H9 (cell line): ENCODE results near the gene GPR180. TPM values are rescaled to one million over a fixed set of nuclear protein-coding genes. Genes with fewer than 3 reads are reported as not detected.

Source experiments
- DNase-seq: peaks from one replicate; pipeline ENCODE4 v3.0.0-alpha.2; 2017
- H2AFZ ChIP-seq: one replicate; pipeline ENCODE4 v1.6.1; 2013; ENCODE audit warnings: mild to moderate bottlenecking, low read length, control low read depth, moderate library complexity
- H2AK5ac ChIP-seq: 2 replicates; pipeline ENCODE4 v1.6.1; 2013; ENCODE audit warnings: low read length, control low read depth, mixed read lengths; ENCODE audit not compliant: insufficient read length
- H2BK120ac ChIP-seq: one replicate; pipeline ENCODE4 v1.6.1; 2013; ENCODE audit warnings: low read depth, mild to moderate bottlenecking, low read length, control low read depth, inconsistent platforms; ENCODE audit not compliant: poor library complexity, severe bottlenecking
- H2BK12ac ChIP-seq: 2 replicates; pipeline ENCODE4 v1.6.1; 2013; ENCODE audit warnings: low read length, control low read depth, mixed read lengths, low read depth; ENCODE audit not compliant: insufficient read length
- H2BK15ac ChIP-seq: 2 replicates; pipeline ENCODE4 v1.6.1; 2013; ENCODE audit warnings: low read depth, low read length, control low read depth
- H2BK20ac ChIP-seq: one replicate; pipeline ENCODE4 v1.6.1; 2013; ENCODE audit warnings: low read depth, mild to moderate bottlenecking, low read length, control low read depth, inconsistent platforms; ENCODE audit not compliant: poor library complexity, severe bottlenecking
- H2BK5ac ChIP-seq: 2 replicates; pipeline ENCODE4 v1.6.1; 2013; ENCODE audit warnings: low read length, control low read depth, mixed read lengths; ENCODE audit not compliant: insufficient read length
- H3K14ac ChIP-seq: 2 replicates; pipeline ENCODE4 v1.6.1; 2013; ENCODE audit warnings: low read length, control low read depth; ENCODE audit not compliant: insufficient read depth
- H3K18ac ChIP-seq: 2 replicates; pipeline ENCODE4 v1.6.1; 2013; ENCODE audit warnings: low read depth, mild to moderate bottlenecking, mixed read lengths, low read length, control low read depth; ENCODE audit not compliant: insufficient read length
- H3K23ac ChIP-seq: 2 replicates; pipeline ENCODE4 v1.6.1; 2013; ENCODE audit warnings: low read length, control low read depth, mixed read lengths, low read depth; ENCODE audit not compliant: insufficient read length
- H3K23me2 ChIP-seq: 2 replicates; pipeline ENCODE4 v1.6.1; 2013; ENCODE audit warnings: low read depth, mild to moderate bottlenecking, mixed read lengths, low read length, control low read depth; ENCODE audit not compliant: insufficient read length, poor library complexity, severe bottlenecking
- H3K27ac ChIP-seq: 2 replicates; pipeline ENCODE4 v1.5.1; 2013; ENCODE audit warnings: low read length, control low read depth, mixed read lengths, low read depth; ENCODE audit not compliant: insufficient read length
- H3K27me3 ChIP-seq: 2 replicates; pipeline ENCODE4 v1.6.1; 2013; ENCODE audit warnings: low read length, control low read depth, inconsistent platforms; ENCODE audit not compliant: insufficient read depth
- H3K4ac ChIP-seq: 2 replicates; pipeline ENCODE4 v1.6.1; 2013; ENCODE audit warnings: low read depth, mild to moderate bottlenecking, control low read depth, inconsistent platforms, low read length, moderate library complexity
- H3K4me1 ChIP-seq: 2 replicates; pipeline ENCODE4 v1.6.1; 2013; ENCODE audit warnings: low read length, control low read depth, inconsistent platforms; ENCODE audit not compliant: insufficient read depth
- H3K4me2 ChIP-seq: 2 replicates; pipeline ENCODE4 v1.6.1; 2013; ENCODE audit warnings: low read length, control low read depth, mixed read lengths; ENCODE audit not compliant: insufficient read length, insufficient read depth
- H3K56ac ChIP-seq: 2 replicates; pipeline ENCODE4 v1.6.1; 2013; ENCODE audit warnings: low read depth, mild to moderate bottlenecking, mixed read lengths, low read length, control low read depth; ENCODE audit not compliant: insufficient read length
- H3K79me1 ChIP-seq: 2 replicates; pipeline ENCODE4 v1.6.1; 2013; ENCODE audit warnings: low read depth, mild to moderate bottlenecking, moderate library complexity, low read length, control low read depth, inconsistent platforms; ENCODE audit not compliant: insufficient read depth, poor library complexity, severe bottlenecking
- H3K79me2 ChIP-seq: 2 replicates; pipeline ENCODE4 v1.6.1; 2013; ENCODE audit warnings: low read length, control low read depth, inconsistent platforms; ENCODE audit not compliant: insufficient read depth
- H3K9ac ChIP-seq: 2 replicates; pipeline ENCODE4 v1.6.1; 2013; ENCODE audit warnings: low read length, control low read depth, mixed read lengths; ENCODE audit not compliant: insufficient read length; ENCODE audit errors: extremely low read depth
- H3K9me3 ChIP-seq: one replicate; pipeline ENCODE4 v1.6.1; 2013; ENCODE audit warnings: low read depth, low read length, inconsistent platforms; ENCODE audit not compliant: control insufficient read depth
- H3T11ph ChIP-seq: one replicate; pipeline ENCODE4 v1.6.1; 2013; ENCODE audit warnings: mild to moderate bottlenecking, low read length, control low read depth, inconsistent platforms
- H4K20me1 ChIP-seq: one replicate; pipeline ENCODE4 v1.6.1; 2013; ENCODE audit not compliant: control insufficient read depth, insufficient read length, insufficient read depth
- H4K5ac ChIP-seq: 2 replicates; pipeline ENCODE4 v1.6.1; 2013; ENCODE audit warnings: low read depth, mild to moderate bottlenecking, mixed read lengths, low read length, control low read depth; ENCODE audit not compliant: insufficient read length
- H4K8ac ChIP-seq: replicated peaks from 2 replicates; pipeline ENCODE4 v1.6.1; 2013; ENCODE audit warnings: low read length, control low read depth, mixed read lengths, low read depth; ENCODE audit not compliant: insufficient read length
- H4K91ac ChIP-seq: 2 replicates; pipeline ENCODE4 v1.6.1; 2013; ENCODE audit warnings: low read depth, mild to moderate bottlenecking, moderate library complexity, mixed read lengths, low read length, control low read depth; ENCODE audit not compliant: insufficient read length
- H3K27ac Mint-ChIP-seq, 3 experiments: 2 replicates in 2 of 3; 3 replicates in 1 of 3; pipeline ENCODE4 v1.8.0; 2020 to 2021; ENCODE audit warnings: mixed read lengths in 3 of 3, mild to moderate bottlenecking in 1 of 3, moderate library complexity in 1 of 3
- H3K27me3 Mint-ChIP-seq: 2 replicates; pipeline ENCODE4 v1.8.0; 2021; ENCODE audit warnings: low read depth, mild to moderate bottlenecking, moderate library complexity, mixed read lengths
- H3K36me3 Mint-ChIP-seq, 3 experiments: 2 replicates in 2 of 3; 3 replicates in 1 of 3; pipeline ENCODE4 v1.8.0; 2020 to 2021; ENCODE audit warnings: low read depth in 3 of 3, mixed read lengths in 3 of 3; ENCODE audit not compliant: insufficient read depth in 1 of 3
- H3K4me1 Mint-ChIP-seq, 2 experiments: 2 replicates each; pipeline ENCODE4 v1.8.0; 2020; ENCODE audit warnings: mixed read lengths in 2 of 2
- H3K4me3 Mint-ChIP-seq, 2 experiments: 2 replicates in 1 of 2; 3 replicates in 1 of 2; pipeline ENCODE4 v1.8.0; 2020 to 2021; ENCODE audit warnings: mild to moderate bottlenecking in 2 of 2, mixed read lengths in 2 of 2, moderate library complexity in 1 of 2
- H3K9me3 Mint-ChIP-seq, 2 experiments: 2 replicates in 1 of 2; 3 replicates in 1 of 2; pipeline ENCODE4 v1.8.0; 2020; ENCODE audit warnings: mild to moderate bottlenecking in 2 of 2, mixed read lengths in 2 of 2, moderate library complexity in 1 of 2
- CTCF ChIP-seq: fragments of 200-600 bp; sonication (generic); conservative IDR thresholded peaks from 3 replicates; pipeline ENCODE4 v1.8.0; 2021; ENCODE audit warnings: antibody characterized with exemption, mild to moderate bottlenecking
- WGBS: extraction: QIAGEN DNeasy Blood & Tissue Kit; methylation state at CpG from one replicate; pipeline ENCODE4 v1.1.7; 2013; ENCODE audit warnings: missing lambda C conversion rate, low lambda C conversion rate, mixed read lengths; ENCODE audit not compliant: insufficient read length; ENCODE audit errors: extremely low coverage; 5-methylcytosine and 5-hydroxymethylcytosine counted together
- total RNA-seq: library from RNA; stranded (reverse); gene quantifications from 2 replicates; pipeline ENCODE4 v1.2.1, GENCODE V29; 2021

Gene GPR180
- total RNA-seq, 1 experiment from 2014 or later, result 5.1 TPM

DNA sequence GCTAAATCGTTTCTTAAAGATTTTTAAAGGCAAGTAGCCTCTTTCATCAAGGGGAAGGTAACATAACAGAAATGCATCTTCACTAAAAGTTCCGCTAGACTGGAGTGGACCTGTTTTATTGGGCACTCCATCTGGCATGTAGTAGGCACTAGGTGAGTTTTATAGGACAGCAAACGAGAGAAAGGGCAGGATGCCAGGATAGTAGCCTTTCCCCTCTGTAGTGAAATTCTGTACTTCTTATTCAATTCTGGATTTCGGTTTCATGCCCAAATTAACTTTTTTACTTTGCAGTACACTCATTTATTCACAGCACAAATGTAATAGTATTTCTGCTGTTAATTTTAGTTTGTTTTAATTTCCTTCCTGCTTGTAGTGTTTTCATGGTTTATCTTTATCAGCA is 45.2 kb downstream of the GPR180 start:
- H2AFZ ChIP-seq, result no peak overlapping the region
- no peaks in the 10 kb centered on the region for H3K79me1 ChIP-seq
- WGBS, result no CpG with 5 or more reads among the region's 4 CpGs
- H4K91ac ChIP-seq, result no peak overlapping the region
- H2BK15ac ChIP-seq, result no peak overlapping the region
- H4K5ac ChIP-seq, result no peak overlapping the region
- Mint-ChIP-seq H3K27me3 (no peaks in the 10 kb centered on the region), H3K27ac (no peak overlapping the region), H3K9me3 (no peaks in the 10 kb centered on the region), H3K36me3 (no peaks in the 10 kb centered on the region), H3K4me1 (peaks cover 2% of the 10 kb centered on the region in 2 experiments; a peak in 3 of 4 replicates), H3K4me3 (no peak overlapping the region)
- H2BK20ac ChIP-seq, result no peak overlapping the region
- H3K18ac ChIP-seq, result no peak overlapping the region
- H3K56ac ChIP-seq, result no peak overlapping the region
- H3K27ac ChIP-seq, result no peak overlapping the region
- no peak overlapping the region for H3K14ac ChIP-seq
- H3K23me2 ChIP-seq, result no peaks in the 10 kb centered on the region
- H2BK120ac ChIP-seq, result no peak overlapping the region
- no peaks in the 10 kb centered on the region for H3K27me3 ChIP-seq
- no peak overlapping the region for H2AK5ac ChIP-seq
- H3K4ac ChIP-seq, result no peak overlapping the region
- no peak for DNase-seq
- no peaks in the 10 kb centered on the region for H3K9me3 ChIP-seq
- TF ChIP-seq CTCF, result no peak
- no peak overlapping the region for H2BK5ac ChIP-seq
- no peaks in the 10 kb centered on the region for H3K4me1 ChIP-seq
- H3T11ph ChIP-seq, result no peak overlapping the region
- no peak overlapping the region for H3K23ac ChIP-seq
- no peak overlapping the region for H2BK12ac ChIP-seq
- H4K20me1 ChIP-seq, result no peaks in the 10 kb centered on the region
- H3K79me2 ChIP-seq, result no peaks in the 10 kb centered on the region
- no peak overlapping the region for H3K4me2 ChIP-seq
- H3K9ac ChIP-seq, result no peak overlapping the region
- H4K8ac ChIP-seq, result no peak overlapping the region
